Measurements from ENCODE around the gene TMEM119. TPM values are rescaled to one million over a fixed set of nuclear protein-coding genes. Genes with fewer than 3 reads are reported as not detected.
"Not testable (repeated sequence)": the region's sequence is repeated elsewhere in the genome, so short reads cannot be mapped to it uniquely, and the experiment has no call there.

The TMEM119 gene
- total RNA-seq, 1 donor from 2014 or later: 1.3 TPM

DNA sequence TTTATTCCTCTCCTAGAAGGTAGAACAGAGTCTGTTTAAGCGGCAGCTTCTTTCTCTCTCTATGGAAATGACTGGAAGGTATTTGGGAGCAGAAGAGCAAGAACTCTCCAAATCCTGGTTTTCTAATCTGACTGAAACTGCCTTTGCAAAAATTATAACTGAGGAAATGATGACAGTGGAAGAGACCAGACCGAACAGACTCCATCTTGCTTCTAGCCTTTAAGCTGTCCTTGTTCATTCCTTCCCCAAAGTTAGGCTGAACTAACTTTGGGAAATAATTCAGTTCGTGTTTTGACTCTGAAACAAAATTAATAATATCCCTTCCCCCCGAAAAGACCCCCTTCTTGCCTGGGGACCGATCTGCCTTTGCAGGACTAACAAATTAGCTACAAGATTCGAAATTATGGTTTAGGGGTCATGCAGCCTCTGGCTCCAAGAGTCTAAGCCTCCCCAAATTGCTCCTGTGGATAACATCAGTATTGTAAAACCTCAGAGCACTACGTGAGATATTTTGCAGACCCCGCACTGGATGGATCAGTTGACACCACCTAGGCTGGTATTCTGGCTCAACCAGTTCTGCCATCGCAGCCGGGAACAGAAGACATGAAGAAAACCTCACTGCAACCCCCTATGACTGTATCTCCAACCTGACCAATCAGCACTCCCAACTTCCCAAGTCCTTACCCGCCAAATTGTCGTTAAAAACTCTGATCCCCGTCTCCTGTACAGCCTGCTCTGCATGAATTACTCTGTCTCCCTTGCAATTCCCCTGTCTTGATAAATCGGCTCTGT lies 21.7 kb upstream of the TMEM119 start:
- peaks cover 20% of the 10 kb centered on the region for H3K4me1 ChIP-seq
- H3K27me3 ChIP-seq (ENCODE audit: low read depth): no peaks in the 10 kb centered on the region
- no peaks in the 10 kb centered on the region for H3K36me3 ChIP-seq
- H3K9me3 ChIP-seq (replicated peaks): peaks cover 8% of the 10 kb centered on the region
- intact Hi-C loops (cut with micrococcal nuclease): loop anchor here (5.0 kb wide), 1 partner anchor 52 kb away; no protein-coding TSS in a partner anchor
- H3K27ac ChIP-seq (replicated peaks): no peak overlapping the region
- DNase-seq: no peak
- no peak overlapping the region for H3K4me3 ChIP-seq
- TF ChIP-seq, protein P1, sequence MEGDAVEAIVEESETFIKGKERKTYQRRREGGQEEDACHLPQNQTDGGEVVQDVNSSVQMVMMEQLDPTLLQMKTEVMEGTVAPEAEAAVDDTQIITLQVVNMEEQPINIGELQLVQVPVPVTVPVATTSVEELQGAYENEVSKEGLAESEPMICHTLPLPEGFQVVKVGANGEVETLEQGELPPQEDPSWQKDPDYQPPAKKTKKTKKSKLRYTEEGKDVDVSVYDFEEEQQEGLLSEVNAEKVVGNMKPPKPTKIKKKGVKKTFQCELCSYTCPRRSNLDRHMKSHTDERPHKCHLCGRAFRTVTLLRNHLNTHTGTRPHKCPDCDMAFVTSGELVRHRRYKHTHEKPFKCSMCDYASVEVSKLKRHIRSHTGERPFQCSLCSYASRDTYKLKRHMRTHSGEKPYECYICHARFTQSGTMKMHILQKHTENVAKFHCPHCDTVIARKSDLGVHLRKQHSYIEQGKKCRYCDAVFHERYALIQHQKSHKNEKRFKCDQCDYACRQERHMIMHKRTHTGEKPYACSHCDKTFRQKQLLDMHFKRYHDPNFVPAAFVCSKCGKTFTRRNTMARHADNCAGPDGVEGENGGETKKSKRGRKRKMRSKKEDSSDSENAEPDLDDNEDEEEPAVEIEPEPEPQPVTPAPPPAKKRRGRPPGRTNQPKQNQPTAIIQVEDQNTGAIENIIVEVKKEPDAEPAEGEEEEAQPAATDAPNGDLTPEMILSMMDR (IDR thresholded peaks at IDR 0.05; ENCODE audit: borderline replicate concordance): no peak

DNA sequence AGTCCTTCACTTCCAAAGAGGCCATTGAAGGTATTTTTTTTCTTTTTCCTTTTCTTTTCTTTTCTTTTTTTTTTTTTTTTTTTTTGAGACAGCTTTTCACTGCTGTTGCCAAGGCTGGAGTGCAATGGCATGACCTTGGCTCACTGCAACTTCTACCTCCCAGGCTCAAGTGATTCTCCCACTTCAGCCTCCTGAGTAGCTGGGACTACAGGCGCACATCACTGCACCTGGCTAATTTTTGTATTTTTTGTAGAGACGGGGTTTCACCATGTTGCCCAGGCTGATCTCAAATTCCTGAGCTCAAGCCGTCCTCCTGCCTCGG lies 21.0 kb upstream of the TMEM119 start:
- not testable (repeated sequence) for H3K9me3 ChIP-seq (replicated peaks); DNase-seq; H3K4me3 ChIP-seq; H3K27ac ChIP-seq (replicated peaks); H3K27me3 ChIP-seq (ENCODE audit: low read depth); H3K36me3 ChIP-seq
- intact Hi-C loops (cut with micrococcal nuclease): loop anchor here (5.0 kb wide), 1 partner anchor 52 kb away; no protein-coding TSS in a partner anchor
- peaks cover 20% of the 10 kb centered on the region for H3K4me1 ChIP-seq

DNA sequence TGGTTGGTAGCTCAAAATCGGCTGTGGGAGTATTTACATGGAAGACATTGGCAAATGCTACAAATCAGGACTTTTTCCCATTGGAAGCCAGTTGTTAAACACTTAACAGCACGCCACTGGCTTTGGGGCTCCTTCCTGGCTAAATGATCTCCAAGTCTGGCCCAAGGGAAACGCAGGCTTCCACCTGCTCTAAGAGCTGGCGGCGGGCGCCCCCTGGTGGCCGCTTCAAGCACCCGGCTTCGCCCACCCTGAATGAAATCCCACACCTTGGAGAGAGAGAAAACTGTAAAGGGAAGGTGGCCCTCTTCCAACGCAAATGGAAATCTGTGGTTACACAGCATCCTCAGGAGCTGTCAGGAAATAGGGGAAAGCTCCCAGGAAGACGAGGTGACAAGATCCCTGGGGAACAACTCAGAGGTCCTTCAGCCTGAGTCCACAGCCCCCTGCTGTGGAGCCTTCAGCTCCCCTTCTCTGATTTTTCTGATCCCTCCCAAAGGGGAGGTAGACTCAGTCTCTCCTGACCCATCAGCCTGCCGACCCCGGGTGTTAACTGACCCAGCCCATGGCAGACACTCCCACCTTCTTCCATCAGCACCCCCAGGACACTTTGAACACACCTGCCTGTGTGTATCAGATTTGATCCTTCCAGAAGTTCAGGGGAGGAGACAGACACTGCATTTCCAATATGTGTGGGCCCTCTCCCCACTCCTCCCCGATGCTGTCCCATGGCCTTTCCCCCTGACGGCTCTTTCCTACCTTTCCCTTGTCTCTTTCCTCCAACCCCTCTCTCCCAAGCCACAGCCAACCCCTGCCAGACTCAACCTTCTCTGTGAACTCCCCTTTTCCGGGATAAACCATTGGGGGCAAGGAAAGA lies 20.4 kb upstream of the TMEM119 start:
- intact Hi-C loops (cut with micrococcal nuclease): loop anchor here (5.0 kb wide), 1 partner anchor 51 kb away; no protein-coding TSS in a partner anchor
- no peaks in the 10 kb centered on the region for H3K27me3 ChIP-seq (ENCODE audit: low read depth)
- H3K4me1 ChIP-seq: peaks cover 20% of the 10 kb centered on the region
- no peak overlapping the region for H3K4me3 ChIP-seq
- H3K27ac ChIP-seq (replicated peaks): no peak overlapping the region
- peaks cover 8% of the 10 kb centered on the region for H3K9me3 ChIP-seq (replicated peaks)
- TF ChIP-seq, protein P1 (IDR thresholded peaks at IDR 0.05; ENCODE audit: borderline replicate concordance): peak; percentile 97
- DNase-seq: peak; percentile 79
- H3K36me3 ChIP-seq: no peaks in the 10 kb centered on the region

DNA sequence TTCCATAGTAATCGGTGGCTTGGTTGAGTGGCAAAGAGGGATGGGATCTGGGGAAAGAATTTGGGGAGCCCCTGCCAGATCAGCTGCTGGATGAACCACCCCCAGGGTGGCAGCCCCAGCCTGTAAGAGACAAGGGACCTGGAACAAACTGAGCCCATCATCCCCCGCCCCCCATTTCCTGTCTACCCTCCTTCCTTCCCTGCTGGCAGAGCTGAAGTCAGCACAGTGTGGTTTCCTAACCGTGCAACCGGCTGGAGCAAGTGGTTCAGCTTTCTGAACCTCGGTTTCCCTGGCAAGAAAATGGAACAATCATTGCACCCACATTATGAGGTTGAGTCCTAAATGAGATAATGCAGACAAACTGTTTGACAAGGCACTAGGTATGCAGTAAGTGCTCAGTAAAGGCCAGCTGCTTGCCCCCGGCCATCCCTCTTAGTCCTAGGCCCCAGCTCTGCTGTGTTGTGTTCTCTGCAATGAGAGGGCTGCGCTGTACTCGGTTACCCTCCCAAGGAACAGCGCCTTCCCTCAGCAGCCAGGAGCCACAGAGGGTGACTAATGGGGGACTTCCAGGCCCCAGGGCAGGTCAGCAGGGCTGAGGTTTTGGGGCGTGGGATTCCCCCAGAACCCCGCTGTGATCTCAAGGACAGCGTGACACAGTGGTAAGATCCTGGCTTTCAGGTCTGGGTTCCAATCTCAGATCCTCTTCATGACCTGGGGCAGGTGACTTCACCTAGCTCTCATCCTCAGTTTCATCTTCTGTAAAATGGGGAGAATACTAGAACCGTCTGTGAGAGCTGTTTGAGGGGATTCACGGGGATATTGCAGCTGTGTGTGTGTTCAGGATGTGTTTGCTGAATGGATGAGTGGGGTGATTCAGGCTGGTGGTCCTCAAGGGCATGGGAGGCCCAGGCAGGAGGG lies 19.3 kb upstream of the TMEM119 start:
- H3K4me1 ChIP-seq: peaks cover 12% of the 10 kb centered on the region
- DNase-seq: peak; percentile 49
- no peak overlapping the region for H3K4me3 ChIP-seq
- H3K27me3 ChIP-seq (ENCODE audit: low read depth): no peaks in the 10 kb centered on the region
- no peaks in the 10 kb centered on the region for H3K36me3 ChIP-seq
- intact Hi-C loops (cut with micrococcal nuclease): loop anchor here (5.0 kb wide), 1 partner anchor 50 kb away; no protein-coding TSS in a partner anchor
- TF ChIP-seq, protein P1 (IDR thresholded peaks at IDR 0.05; ENCODE audit: borderline replicate concordance): no peak
- H3K9me3 ChIP-seq (replicated peaks): peaks cover 8% of the 10 kb centered on the region
- H3K27ac ChIP-seq (replicated peaks): no peak overlapping the region

DNA sequence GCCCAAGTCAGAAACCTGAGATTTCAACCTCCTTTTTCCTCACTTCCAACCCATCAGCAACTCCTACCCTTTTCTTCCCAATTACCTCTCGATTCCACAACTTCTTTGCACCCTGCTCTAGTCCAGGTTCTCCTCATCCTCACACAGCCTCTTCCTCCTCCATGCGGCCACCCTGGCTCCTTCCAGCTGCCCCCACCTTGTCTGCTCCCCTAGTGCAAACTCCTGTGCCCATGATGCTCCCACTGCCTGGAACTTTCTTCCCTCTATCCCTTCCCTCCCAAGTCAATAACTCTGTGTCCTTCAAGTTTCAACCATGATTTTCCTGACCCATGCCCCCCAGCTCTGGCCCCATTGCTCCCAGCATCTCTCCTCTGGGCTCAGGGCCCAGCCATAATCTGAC lies 18.5 kb upstream of the TMEM119 start:
- Histone ChIP-seq H3K4me1 (peaks cover 8% of the 10 kb centered on the region), H3K9me3 (replicated peaks) (peaks cover 8% of the 10 kb centered on the region), H3K27me3 (ENCODE audit: low read depth) (no peaks in the 10 kb centered on the region), H3K36me3 (no peaks in the 10 kb centered on the region), H3K4me3 (no peak overlapping the region), H3K27ac (replicated peaks) (no peak overlapping the region)
- no peak for DNase-seq
- intact Hi-C loops (cut with micrococcal nuclease): loop anchor here (5.0 kb wide), 1 partner anchor 49 kb away; no protein-coding TSS in a partner anchor
- TF ChIP-seq, protein P1 (IDR thresholded peaks at IDR 0.05; ENCODE audit: borderline replicate concordance): no peak
